Activated CD4-positive, alpha-beta T cell treated with anti-CD3 and anti-CD28 coated beads for 1 hour (primary cell): ENCODE measurements around the gene POU3F1.

ENCODE experiments used
- DNase-seq: peaks from one replicate; pipeline ENCODE4 v3.0.0-alpha.2; 2020

POU3F1 gene

GRCh38 chr1:38026592-38027200, 19.9 kb downstream of the POU3F1 start:
- no peak for DNase-seq

DNA sequence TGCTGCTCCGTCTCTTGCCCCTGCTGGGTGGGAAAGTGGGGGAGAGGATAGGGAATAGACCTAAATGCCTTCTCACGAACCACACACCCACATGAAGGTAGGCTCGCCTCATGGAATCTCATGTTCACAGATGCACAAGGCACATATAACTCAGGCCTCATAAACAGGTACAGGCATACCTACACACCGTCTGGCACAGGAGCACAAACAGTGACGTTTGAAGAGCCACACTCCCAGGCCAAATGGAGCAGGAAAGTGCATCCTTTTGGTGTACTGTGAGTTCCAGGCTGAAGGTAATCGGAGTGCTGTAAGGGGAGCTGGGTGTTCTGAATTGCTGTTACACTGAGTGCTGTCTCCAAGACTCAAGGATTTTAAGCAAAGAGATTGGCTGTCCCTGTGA, 20.9 kb downstream of the POU3F1 start:
- DNase-seq: no peak

GRCh38 chr1:38025233-38025632, 21.4 kb downstream of the POU3F1 start:
- no peak for DNase-seq

GRCh38 chr1:38022810-38023209, 23.8 kb downstream of the POU3F1 start:
- DNase-seq: no peak

DNA sequence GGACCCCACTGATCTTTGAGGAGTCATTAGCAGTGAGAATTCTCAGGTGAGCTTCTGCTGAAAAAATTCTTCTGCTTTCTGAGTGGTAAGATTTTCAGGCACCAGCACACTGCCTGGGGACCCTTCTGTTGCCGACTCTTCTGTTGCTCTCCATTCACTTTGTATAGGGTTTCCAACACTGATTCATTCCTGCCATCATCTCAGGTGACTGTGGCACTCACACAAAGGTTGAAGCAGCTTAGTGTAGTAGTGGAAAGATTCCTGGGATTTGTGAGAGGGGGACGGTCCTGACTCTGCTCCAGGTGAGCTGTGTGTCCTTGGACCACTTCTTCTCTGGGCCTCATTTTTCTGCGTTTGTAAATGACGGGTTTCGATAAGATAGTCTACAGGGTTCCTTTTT, 24.6 kb downstream of the POU3F1 start:
- DNase-seq: no peak

GRCh38 chr1:38020396-38020795, 26.2 kb downstream of the POU3F1 start:
- no peak for DNase-seq

GRCh38 chr1:38018864-38019343, 27.7 kb downstream of the POU3F1 start:
- DNase-seq: no peak

DNA sequence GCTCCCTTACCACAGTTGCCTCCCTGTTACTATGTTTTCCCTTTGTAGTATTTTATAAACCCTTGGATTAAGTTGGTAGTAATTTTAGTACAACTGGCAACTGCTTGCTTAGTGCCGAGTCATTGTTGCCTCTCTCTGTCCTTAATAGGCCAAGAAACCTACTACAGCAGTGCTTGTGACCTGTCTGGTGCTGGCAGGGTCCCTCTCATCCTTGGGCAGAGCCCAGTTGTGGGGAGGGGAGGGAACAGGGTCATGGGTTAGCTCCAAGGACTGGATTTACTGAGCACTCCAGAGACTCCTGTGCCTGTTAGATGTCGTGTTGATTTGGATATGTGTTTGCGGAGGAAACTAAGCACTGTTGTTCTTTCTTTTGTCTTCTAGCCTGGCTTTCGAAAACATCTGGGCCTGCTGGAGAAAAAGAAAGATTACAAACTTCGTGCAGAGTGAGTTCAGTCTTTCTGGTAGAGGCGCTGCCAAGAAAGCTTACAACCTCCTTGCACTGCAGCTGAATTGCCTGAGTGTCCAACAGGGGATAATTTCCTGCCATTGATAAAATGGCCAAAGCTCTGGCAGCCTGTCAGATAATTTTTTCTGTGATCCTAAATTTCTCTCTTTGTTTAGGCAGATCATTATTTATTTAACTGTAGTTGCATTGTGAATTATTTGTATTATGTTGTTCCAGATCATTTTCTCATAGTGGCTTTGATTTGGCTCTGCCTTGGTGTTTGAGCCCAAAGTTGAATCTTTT, 30.4 kb downstream of the POU3F1 start:
- DNase-seq: no peak

DNA sequence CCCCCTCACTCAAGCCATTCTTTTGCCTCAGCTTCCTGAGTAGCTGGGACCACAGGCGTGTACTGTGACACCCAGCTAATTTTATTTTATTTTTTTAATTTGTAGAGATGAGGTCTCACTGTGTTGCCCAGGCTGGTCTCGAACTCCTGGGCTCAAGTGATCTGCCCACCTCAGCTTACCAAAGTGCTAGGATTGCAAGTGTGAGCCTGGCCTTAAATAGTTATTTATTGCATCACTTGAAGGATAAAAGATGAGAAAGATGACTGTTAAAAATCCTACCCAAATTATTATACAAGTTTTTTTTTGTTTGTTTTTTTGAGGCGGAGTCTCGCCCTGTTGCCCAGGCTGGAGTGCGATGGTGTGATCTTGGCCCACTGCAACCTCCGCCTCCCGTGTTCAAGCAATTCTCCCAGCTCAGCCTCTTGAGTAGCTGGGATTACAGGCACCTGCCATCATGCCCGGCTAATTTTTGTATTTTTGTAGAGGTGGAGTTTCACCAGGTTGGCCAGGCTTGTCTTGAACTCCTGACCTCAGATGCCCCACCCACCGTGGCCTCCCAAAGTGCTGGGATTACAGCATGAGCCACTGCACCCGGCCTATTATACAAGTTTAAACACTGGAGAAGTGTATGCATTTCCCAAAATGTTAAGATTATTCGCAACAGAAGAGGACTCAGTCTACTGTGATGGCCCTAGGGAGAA, 31.7 kb downstream of the POU3F1 start:
- DNase-seq: no peak

DNA sequence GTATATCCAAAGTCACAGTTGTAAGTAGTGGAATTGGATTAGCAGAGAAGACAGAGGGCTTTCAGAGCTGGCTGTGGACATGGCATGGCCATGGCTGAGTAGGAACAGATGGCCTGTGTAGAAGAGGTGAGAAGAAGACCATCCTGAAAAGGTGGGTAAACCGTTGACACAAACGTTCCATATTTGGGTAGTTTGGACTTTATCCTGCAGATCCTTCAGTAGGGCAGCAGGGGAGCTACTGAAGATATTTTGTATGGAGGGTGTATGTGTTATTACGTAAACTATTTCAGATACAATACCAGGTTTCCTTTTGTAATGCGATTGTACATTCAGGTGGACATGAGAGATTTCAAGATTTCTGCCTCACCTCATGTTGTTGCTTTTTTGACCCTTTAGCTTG, 32.4 kb downstream of the POU3F1 start:
- DNase-seq: no peak

DNA sequence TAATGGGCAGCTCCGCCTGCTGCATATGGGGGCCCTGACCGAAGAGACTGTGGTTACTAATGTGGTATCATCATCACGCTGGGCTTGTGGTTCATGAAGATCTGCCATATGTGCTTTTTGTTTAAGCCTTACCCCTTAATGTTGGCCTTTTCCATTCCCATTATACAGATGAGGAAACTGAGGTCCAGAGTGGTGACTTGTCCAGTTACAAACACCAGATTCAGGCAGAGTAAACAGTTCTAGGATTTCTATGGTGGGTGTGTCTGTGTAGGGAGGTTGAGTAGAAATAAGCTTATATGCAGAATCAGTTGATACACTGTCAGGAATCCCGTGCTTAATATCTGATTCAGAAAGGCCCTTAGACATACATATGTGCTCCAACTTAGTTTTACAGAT, 33.4 kb downstream of the POU3F1 start:
- no peak for DNase-seq

GRCh38 chr1:38012363-38013226, 34.0 kb downstream of the POU3F1 start, which contains the start of gene UTP11:
Gene UTP11 (plus strand): TSS chr1:38012734. CDS start chr1:38012803, 69 bp downstream.
- peak; percentile 81 for DNase-seq

DNA sequence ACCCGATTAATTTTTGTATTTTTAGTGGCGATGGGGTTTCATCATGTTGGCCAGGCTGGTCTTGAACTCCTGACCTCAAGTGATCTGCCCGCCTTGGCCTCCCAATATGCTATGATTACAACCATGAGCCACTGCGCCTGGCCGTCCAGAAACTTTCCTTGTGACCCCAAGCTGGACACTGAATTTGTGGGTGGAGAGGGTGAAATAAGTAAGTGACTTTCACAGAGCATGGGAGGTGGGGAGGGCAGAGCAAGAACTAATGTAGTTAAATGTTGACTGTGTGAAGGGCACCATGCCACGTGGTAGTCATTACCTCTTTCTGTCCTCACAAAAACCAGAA, 36.8 kb downstream of the POU3F1 start:
- DNase-seq: no peak

DNA sequence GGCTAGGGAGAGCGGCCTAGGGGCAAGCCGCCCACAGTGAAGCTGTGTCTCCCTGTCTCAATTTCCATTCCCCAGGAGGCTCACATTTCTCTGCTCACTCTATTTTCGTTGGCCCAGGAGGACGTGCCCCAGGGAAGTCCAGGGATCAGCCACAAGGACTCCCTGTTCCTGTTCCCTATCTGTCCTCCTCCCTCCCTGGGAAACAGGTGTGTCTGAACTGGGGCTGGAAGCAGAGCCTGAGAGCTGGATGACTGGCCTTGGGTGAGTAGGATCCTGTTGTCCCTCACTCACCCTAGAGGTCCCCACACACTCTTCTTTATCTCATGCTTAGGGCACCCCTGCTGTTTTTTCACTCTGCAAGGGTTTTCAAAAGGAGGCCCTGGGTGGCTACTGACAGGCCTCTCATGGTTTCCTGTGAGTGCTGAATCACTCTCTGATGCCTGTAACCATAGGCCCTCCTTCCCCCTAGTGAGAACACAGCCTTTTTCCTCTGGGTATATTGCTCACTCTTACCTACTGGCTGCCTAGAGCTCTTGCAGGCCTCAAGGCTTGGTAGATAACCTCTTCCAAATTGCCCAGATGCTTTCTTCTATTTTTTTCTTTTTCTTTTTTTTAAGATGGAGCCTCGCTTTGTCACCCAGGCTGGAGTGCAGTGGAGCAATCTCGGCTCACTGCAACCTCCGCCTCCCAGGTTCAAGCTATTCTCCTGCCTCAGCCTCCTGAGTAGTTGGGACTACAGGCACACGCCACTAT, 37.3 kb downstream of the POU3F1 start:
- no peak for DNase-seq

DNA sequence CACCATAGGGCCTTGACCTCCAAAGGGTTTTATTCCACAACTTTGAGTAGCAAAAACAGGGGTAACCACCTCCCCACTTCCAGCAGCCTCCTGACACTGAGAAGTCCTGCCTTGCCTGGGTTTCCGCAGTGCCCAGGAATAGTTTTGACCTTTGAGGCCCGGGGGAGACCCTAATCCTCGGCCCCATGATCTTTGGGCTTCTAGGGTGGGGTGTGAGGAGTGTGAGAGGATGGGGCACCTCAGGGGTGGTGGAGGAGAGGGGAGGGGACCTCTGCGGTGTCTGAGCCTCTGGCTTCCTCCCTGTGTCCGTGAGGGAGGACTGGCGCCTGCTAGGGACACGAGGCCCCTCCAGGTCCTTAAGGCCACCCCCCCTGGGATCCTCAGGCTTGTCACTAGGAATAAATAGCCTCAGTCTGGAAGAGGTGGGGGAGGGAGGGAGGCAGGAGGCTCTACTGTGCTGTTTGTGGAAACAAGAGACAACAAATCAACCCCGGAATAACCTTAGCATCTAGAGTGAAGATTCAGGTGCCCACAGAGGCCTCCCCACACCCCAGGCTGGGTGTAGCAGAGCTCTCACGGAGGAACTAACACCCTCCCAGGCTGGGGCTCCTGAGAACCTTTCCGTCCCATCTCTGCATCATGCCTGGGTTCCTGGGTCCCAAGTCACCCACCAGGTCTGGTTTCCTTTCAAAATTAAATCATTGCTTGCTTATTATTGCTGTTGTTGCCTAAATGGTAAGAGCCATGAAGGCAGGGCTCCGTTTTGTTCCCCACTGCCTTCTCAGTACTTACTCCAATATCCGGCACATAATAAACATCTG, 40.4 kb downstream of the POU3F1 start:
- DNase-seq: no peak

- no peak for DNase-seq
Observed at GRCh38 chr1:38005195-38006007, 41.2 kb downstream of the POU3F1 start, which contains the start of gene FHL3. Gene FHL3 (minus strand): TSS chr1:38005514. CDS start chr1:37999412, 6,102 bp downstream.

DNA sequence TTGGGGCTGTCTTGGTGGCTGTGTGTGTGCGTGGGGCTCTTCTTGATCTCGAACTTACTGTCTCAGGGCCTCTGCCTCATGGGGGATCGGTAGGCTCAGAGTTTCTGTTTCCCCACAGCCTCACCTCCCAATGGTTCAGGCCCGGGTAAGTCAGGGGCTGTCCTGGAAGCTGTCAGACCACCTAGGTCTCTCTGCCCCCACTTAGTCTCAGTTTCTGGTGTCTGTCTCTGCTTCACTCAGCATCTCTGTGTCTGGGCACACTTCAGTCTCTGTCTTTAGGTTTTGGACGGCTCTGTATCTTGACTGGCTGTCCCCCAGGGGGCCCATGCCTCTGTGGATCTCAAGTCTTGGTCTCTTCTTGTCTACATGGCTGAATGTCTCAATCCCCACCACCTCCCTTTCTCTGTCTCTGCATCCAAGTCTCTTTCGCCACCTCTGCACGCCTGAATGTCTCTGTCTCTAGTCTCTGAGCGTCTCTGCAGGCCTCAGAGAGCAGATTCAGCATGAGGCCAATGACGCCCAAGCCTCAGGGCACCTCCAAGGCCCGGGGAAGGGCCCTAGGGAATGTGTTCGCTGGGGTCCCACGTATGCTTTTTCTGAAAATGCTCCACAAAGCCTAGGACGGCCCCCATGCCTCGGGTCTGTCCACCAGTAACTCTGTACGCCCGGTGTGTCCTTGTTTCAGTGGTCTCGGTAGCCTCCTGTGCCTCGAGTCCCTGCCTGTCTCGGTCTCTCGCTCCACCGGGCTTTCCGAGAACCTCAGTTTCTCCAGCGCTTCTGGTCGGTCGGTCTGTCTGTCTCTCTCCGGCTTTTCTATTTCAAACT, 42.1 kb downstream of the POU3F1 start:
- DNase-seq: no peak

GRCh38 chr1:38003261-38004250, 43.0 kb downstream of the POU3F1 start:
- DNase-seq: no peak
